DOHH2 (cell line): ENCODE data around the gene ELOVL2.

ENCODE experiments used
- EZH2phosphoT487 ChIP-seq: fragments of 200-600 bp; sonication (generic); IDR thresholded peaks from 2 replicates; pipeline ENCODE4 v1.6.1; 2017; ENCODE audit warnings: borderline replicate concordance, mild to moderate bottlenecking, antibody characterized with exemption, low read length, moderate library complexity, mixed read lengths
- TF ChIP-seq, protein P1 (sequence below): fragments of 200-600 bp; sonication (generic); IDR thresholded peaks from one replicate; pipeline ENCODE4 v1.5.1; 2014; ENCODE audit warnings: antibody characterized with exemption, mild to moderate bottlenecking, low read depth, low read length; ENCODE audit not compliant: poor library complexity, severe bottlenecking

DNA sequence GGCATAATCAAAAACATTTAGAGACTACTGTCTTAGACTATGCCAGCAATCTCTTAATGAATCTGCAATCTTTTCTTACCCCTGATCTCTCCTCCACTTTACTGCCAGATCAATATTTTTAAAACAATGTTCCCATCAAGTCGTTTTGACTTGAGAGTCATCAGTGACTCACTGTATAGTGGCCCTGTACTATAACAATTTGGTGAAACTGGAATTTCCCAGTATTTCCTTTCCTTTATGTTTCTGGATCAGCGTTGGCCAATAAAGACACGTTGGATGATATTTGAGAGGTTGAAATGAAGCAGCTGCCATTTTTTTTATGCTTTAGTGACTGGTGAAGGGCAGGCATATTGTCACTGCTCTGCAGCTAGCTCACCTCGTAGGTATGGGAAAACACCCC, 39.4 kb upstream of the ELOVL2 start:
- TF ChIP-seq, protein P1, sequence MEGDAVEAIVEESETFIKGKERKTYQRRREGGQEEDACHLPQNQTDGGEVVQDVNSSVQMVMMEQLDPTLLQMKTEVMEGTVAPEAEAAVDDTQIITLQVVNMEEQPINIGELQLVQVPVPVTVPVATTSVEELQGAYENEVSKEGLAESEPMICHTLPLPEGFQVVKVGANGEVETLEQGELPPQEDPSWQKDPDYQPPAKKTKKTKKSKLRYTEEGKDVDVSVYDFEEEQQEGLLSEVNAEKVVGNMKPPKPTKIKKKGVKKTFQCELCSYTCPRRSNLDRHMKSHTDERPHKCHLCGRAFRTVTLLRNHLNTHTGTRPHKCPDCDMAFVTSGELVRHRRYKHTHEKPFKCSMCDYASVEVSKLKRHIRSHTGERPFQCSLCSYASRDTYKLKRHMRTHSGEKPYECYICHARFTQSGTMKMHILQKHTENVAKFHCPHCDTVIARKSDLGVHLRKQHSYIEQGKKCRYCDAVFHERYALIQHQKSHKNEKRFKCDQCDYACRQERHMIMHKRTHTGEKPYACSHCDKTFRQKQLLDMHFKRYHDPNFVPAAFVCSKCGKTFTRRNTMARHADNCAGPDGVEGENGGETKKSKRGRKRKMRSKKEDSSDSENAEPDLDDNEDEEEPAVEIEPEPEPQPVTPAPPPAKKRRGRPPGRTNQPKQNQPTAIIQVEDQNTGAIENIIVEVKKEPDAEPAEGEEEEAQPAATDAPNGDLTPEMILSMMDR, result no peak
- no peak for TF ChIP-seq EZH2phosphoT487
